ENCODE measurements around the gene MSH5. TPM values are rescaled to one million over a fixed set of nuclear protein-coding genes. Genes with fewer than 3 reads are reported as not detected.
A peak's percentile ranks its signal among the peaks of the same experiment; 100 is the strongest.

Gene MSH5
- total and polyA plus RNA-seq, 9 of the 15 experiments (the other 6 are each of a cell fraction or from before 2014, with no cell fraction given): 12.5 to 104 (median 46.6) TPM

GRCh38 chr6:31776485-31776988 is 36.7 kb downstream of the MSH5 start (continued):
- peak; percentile 24; the same call in 1 of the 2 replicates for TF ChIP-seq SRSF3 (IDR thresholded peaks at IDR 0.05; ENCODE audit: insufficient read depth, low read length)
- TF ChIP-seq KDM5B (IDR thresholded peaks at IDR 0.05; ENCODE audit: insufficient replicate concordance, low read depth, low read length): peak; percentile 10
- TF ChIP-seq ZNF695 (CRISPR knock-in tag; IDR thresholded peaks at IDR 0.05): no peak

GRCh38 chr6:31776989-31777666 is 37.3 kb downstream of the MSH5 start, which contains the start of gene VWA7:
TSS of gene VWA7 (minus strand) at chr6:31777328. CDS start at chr6:31776779, 549 bp downstream.
- no peaks in the 10 kb centered on the region for H4K20me1 ChIP-seq (replicated peaks; ENCODE audit: control insufficient read depth, insufficient read depth, low read length)
- ATAC-seq (peak; percentile 91), FAIRE-seq (peak; percentile 99), DNase-seq (ENCODE audit: extremely low read depth in 1 of 4, low spot score in 3 of 4) (peak; percentile 98 to 99 (median 99))
- no peaks in the 10 kb centered on the region for H3K27me3 ChIP-seq (ENCODE audit: control insufficient read depth in 2 of 2, insufficient read depth in 2 of 2, low read length in 2 of 2)
- peak within 1 kb of the TSS; percentile 56 for H3K4me2 ChIP-seq (ENCODE audit: insufficient read depth, low read length)
- no peaks in the 10 kb centered on the region for H3K9me3 ChIP-seq (replicated peaks; ENCODE audit: control insufficient read depth, insufficient read depth, low read depth, low read length)
- intact Hi-C loops (cut with micrococcal nuclease) (loop anchor here (2.0 to 10.0 kb wide), 2 partner anchors 18 to 232 kb away; partner anchors contain the start of genes ATP6V1G2, DDX39B, NFKBIL1 and VARS1), in situ Hi-C loops (cut with MboI) (no loop called here)
- H3K4me1 ChIP-seq (replicated peaks in 1 of 2; ENCODE audit: control insufficient read depth in 2 of 2, insufficient read depth in 2 of 2, low read length in 2 of 2): peaks cover 43 to 85% of the 10 kb centered on the region in 2 experiments
- 1% methylated on average over 15 of the region's 15 CpGs for WGBS (ENCODE audit: insufficient coverage, low coverage, missing lambda C conversion rate)
- no peaks in the 10 kb centered on the region for H3K79me2 ChIP-seq (ENCODE audit: control insufficient read depth, insufficient read depth, low read length)
- ChIA-PET POLR2A (interaction anchor here (0.6 to 8.8 kb wide), 27 partner anchors 9 to 1080 kb away, joined by 3 to 47 read pairs (median 5); partner anchors contain the start of genes ABHD16A, BAG6, DDAH2 and GPANK1), CTCF (ENCODE audit: low intra/inter-chr PET ratio) (interaction anchor here (0.7 to 1.1 kb wide), 2 partner anchors 53 to 231 kb away, joined by 3 to 4 read pairs; partner anchors contain the start of gene ATP6V1G2)
- peak within 1 kb of the TSS; percentile 36 for H2AFZ ChIP-seq (ENCODE audit: low read depth, low read length)
- H3K4me3 ChIP-seq: peak within 1 kb of the TSS; percentile 10; the same call in 1 of the 2 replicates
- H3K36me3 ChIP-seq (ENCODE audit: control insufficient read depth, insufficient read depth, low read length): peaks cover 48% of the 10 kb centered on the region; the same call in 2 of the 3 replicates
- peaks cover 6% of the 10 kb centered on the region for H3K9me1 ChIP-seq (ENCODE audit: control insufficient read depth, insufficient read depth, low read length)
- H3K9ac ChIP-seq (ENCODE audit: insufficient read depth in 1 of 2, low read depth in 2 of 2, low read length in 2 of 2): peak within 1 kb of the TSS; percentile 64 to 88
- H3K27ac ChIP-seq (ENCODE audit: extremely low read depth, low read depth, low read length): peak within 1 kb of the TSS; percentile 87
- BruUV-seq (replicated peaks): no TSS peak
- TF ChIP-seq AFF4 (CRISPR knock-in tag; IDR thresholded peaks at IDR 0.05) (0 out of 2 replicates have a peak, but pooled peaks have one; percentile 43), ATF6 (CRISPR knock-in tag; IDR thresholded peaks at IDR 0.05) (peak; percentile 70; the same call in 1 of the 2 replicates), CBX5 (IDR thresholded peaks at IDR 0.05; ENCODE audit: borderline replicate concordance, low read depth) (peak; percentile 66; the same call in 1 of the 2 replicates), HBP1 (CRISPR knock-in tag; IDR thresholded peaks at IDR 0.05) (peak; percentile 27; the same call in 1 of the 2 replicates), THAP7 (CRISPR knock-in tag; IDR thresholded peaks at IDR 0.05) (no peak), HLTF (IDR thresholded peaks at IDR 0.05) (peak; percentile 92; the same call in 1 of the 2 replicates), BRD9 (IDR thresholded peaks at IDR 0.05; ENCODE audit: low read depth, partially characterized antibody) (peak; percentile 89)
